ENCODE measurements around the gene MROH7. TPM values are rescaled to one million over a fixed set of nuclear protein-coding genes. Genes with fewer than 3 reads are reported as not detected.

MROH7 gene
- total and polyA plus RNA-seq, 2 of the 13 experiments (the other 11 are each of a cell fraction or from before 2014, with no cell fraction given) = 0.09 TPM

DNA sequence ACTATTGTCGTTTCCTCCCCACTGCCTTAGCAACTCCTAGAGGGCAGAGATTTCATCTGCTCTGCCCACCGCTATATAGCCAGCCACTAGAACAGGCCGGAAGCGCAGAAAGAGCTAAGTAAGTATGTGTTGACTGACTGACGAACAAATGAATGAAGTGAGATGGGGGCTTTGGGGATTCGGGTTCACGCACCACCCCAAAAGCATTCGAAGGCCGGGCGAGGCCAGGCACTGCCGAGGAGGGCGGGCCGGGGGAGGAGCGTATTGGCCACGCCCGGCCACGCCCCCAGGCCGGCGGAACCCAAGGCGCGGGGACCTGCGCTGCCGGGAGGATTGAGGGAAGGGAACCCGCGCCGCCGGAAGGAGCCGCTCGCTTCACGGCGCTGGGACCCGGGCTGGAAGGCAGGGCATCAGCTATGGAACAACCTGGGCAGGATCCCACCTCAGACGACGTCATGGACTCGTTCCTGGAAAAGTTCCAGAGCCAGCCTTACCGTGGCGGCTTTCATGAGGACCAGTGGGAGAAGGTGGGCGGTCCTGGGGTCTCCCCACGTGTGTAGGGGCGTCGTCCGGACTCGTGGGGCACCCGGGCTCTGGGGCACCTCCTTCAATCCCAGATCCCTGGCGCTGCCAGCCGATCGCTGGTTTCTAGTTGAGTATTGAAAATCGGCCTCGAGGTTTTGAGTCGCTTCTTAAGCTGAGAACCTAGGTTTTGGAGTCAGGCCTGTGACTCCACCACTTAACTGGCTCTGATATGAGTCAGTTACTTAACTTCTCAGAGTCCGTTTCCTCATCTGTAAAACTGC is 74.1 kb downstream of the MROH7 start, which contains the start of gene TTC4 (continued):
- TF ChIP-seq, protein P1, sequence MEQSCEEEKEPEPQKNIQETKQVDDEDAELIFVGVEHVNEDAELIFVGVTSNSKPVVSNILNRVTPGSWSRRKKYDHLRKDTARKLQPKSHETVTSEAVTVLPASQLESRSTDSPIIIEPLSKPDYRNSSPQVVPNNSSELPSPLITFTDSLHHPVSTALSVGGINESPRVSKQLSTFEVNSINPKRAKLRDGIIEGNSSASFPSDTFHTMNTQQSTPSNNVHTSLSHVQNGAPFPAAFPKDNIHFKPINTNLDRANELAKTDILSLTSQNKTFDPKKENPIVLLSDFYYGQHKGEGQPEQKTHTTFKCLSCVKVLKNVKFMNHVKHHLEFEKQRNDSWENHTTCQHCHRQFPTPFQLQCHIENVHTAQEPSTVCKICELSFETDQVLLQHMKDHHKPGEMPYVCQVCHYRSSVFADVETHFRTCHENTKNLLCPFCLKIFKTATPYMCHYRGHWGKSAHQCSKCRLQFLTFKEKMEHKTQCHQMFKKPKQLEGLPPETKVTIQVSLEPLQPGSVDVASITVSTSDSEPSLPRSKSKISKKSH (CRISPR knock-in tag; IDR thresholded peaks at IDR 0.05; ENCODE audit: borderline replicate concordance) = no peak; the same call in 1 of the 2 replicates
- peak; percentile 15; the same call in 1 of the 2 replicates for TF ChIP-seq RARA (CRISPR knock-in tag; IDR thresholded peaks at IDR 0.05)
- TF ChIP-seq IRF2 (CRISPR knock-in tag; IDR thresholded peaks at IDR 0.05) = peak; percentile 91
- TF ChIP-seq KAT7 (CRISPR knock-in tag; IDR thresholded peaks at IDR 0.05; ENCODE audit: borderline replicate concordance) = peak; percentile 76; the same call in 1 of the 2 replicates
- TF ChIP-seq, protein P2, sequence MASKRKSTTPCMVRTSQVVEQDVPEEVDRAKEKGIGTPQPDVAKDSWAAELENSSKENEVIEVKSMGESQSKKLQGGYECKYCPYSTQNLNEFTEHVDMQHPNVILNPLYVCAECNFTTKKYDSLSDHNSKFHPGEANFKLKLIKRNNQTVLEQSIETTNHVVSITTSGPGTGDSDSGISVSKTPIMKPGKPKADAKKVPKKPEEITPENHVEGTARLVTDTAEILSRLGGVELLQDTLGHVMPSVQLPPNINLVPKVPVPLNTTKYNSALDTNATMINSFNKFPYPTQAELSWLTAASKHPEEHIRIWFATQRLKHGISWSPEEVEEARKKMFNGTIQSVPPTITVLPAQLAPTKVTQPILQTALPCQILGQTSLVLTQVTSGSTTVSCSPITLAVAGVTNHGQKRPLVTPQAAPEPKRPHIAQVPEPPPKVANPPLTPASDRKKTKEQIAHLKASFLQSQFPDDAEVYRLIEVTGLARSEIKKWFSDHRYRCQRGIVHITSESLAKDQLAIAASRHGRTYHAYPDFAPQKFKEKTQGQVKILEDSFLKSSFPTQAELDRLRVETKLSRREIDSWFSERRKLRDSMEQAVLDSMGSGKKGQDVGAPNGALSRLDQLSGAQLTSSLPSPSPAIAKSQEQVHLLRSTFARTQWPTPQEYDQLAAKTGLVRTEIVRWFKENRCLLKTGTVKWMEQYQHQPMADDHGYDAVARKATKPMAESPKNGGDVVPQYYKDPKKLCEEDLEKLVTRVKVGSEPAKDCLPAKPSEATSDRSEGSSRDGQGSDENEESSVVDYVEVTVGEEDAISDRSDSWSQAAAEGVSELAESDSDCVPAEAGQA (IDR thresholded peaks at IDR 0.05; ENCODE audit: low read depth) = peak; percentile 80; the same call in 1 of the 2 replicates
- TF ChIP-seq, protein P2 (CRISPR knock-in tag; IDR thresholded peaks at IDR 0.05; ENCODE audit: borderline replicate concordance) = no peak
- no peak for TF ChIP-seq FOXM1 (CRISPR knock-in tag; IDR thresholded peaks at IDR 0.05)
- peak; percentile 92 for TF ChIP-seq KDM5B (CRISPR knock-in tag; IDR thresholded peaks at IDR 0.05; ENCODE audit: borderline replicate concordance)
- no peak for TF ChIP-seq ZNF775 (CRISPR knock-in tag; IDR thresholded peaks at IDR 0.05; ENCODE audit: borderline replicate concordance)
- TF ChIP-seq, protein P3, sequence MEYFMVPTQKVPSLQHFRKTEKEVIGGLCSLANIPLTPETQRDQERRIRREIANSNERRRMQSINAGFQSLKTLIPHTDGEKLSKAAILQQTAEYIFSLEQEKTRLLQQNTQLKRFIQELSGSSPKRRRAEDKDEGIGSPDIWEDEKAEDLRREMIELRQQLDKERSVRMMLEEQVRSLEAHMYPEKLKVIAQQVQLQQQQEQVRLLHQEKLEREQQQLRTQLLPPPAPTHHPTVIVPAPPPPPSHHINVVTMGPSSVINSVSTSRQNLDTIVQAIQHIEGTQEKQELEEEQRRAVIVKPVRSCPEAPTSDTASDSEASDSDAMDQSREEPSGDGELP (IDR thresholded peaks at IDR 0.05; ENCODE audit: borderline replicate concordance, low read depth) = no peak
- peak; percentile 40; the same call in 1 of the 2 replicates for TF ChIP-seq KLF13 (CRISPR knock-in tag; IDR thresholded peaks at IDR 0.05)
- TF ChIP-seq ZNF431 (CRISPR knock-in tag; IDR thresholded peaks at IDR 0.05; ENCODE audit: borderline replicate concordance, low read depth) = no peak
- no peak for TF ChIP-seq NR2F1 (CRISPR knock-in tag; IDR thresholded peaks at IDR 0.05)
- peak; percentile 99 for TF ChIP-seq ZNF788 (CRISPR knock-in tag; IDR thresholded peaks at IDR 0.05; ENCODE audit: borderline replicate concordance)
- TF ChIP-seq IRF9 (CRISPR knock-in tag; IDR thresholded peaks at IDR 0.05; ENCODE audit: borderline replicate concordance) = peak; percentile 82; the same call in 1 of the 2 replicates
- peak; percentile 73 for TF ChIP-seq EED (CRISPR knock-in tag; IDR thresholded peaks at IDR 0.05)
- TF ChIP-seq RAD51 (IDR thresholded peaks at IDR 0.05; ENCODE audit: borderline replicate concordance) = no peak
- TF ChIP-seq ATF4 (CRISPR knock-in tag; IDR thresholded peaks at IDR 0.05) = peak in 1 of 2 experiments; percentile 2; a peak in 2 of 4 replicates

Measured in HepG2 (cell line).